Erythroblast (primary cell): ENCODE measurements around the gene PITX3.

ENCODE experiments used
- GATA1 ChIP-seq: IDR thresholded peaks from 2 replicates; pipeline ENCODE4 v1.6.1; 2011; ENCODE audit warnings: low read depth, mild to moderate bottlenecking, control low read depth, low read length, moderate library complexity
- POLR2A ChIP-seq: IDR thresholded peaks from 2 replicates; pipeline ENCODE4 v1.6.1; 2011; ENCODE audit warnings: mild to moderate bottlenecking, low read length

- TF ChIP-seq POLR2A: no peak
- TF ChIP-seq GATA1: no peak
Observed at GRCh38 chr10:102284531-102284930, 43.2 kb upstream of the PITX3 start.
